Measurements from ENCODE around the gene PNPLA4. TPM values are rescaled to one million over a fixed set of nuclear protein-coding genes. Genes with fewer than 3 reads are reported as not detected.

Gene PNPLA4, protein sequence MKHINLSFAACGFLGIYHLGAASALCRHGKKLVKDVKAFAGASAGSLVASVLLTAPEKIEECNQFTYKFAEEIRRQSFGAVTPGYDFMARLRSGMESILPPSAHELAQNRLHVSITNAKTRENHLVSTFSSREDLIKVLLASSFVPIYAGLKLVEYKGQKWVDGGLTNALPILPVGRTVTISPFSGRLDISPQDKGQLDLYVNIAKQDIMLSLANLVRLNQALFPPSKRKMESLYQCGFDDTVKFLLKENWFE
- total RNA-seq = 1 to 10 TPM; 7.3 to 9.5 TPM
- polyA plus RNA-seq = 1 to 10 TPM; 6.4 to 8.8 TPM
- long read RNA-seq, donor 1, partial matches to known transcripts = 1 of 3 reads
- long read RNA-seq, donor 1, other reads (novel, unspliced or antisense) = 1 of 3 reads
- long read RNA-seq, donor 2, partial matches to known transcripts = 1 of 7 reads
- long read RNA-seq, donor 2, other reads (novel, unspliced or antisense) = 2 of 7 reads

DNA sequence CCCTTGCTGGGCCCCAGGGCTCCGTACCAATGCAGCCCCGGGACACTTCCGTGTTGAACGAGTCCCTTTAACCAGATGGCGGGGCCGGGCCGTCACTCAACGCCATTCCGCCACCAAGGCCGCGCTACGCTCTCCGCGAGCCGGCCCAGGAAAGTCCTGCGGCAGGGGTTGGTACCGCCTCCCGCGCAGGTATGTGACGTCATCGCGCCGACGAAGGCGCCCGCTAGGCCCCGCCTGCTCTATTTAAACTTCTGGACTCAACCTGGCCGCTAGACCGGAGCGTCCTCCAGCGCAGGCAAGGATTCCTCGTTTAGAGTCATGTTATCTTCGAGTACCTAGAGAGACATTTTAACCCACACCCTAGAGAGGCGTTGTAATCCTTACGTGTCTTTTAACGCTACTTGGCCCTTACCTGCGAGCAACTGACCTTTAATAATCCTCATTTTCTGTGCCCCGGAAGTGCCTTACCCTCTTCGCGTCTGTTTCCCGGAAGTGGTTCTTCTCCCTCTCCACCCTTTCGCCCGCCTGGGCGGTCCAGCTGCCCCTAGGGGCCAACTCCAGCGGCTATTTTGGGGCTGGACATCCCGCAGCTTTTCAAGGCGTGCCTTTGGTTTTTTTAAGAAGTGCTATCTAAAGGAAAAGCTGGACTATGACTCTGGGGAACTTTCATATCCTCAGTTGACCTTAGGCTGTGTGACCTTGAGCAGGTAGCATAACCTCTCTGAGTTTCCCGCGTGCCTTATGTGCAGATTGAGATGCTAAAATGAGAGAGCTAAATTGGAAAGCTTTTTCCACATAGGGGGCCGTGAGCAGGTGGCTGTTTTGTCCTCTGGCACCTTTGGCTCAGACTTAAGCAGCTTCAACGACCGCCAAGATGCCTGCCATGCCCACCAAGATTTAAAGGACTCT, at the start of gene PNPLA4:
PNPLA4 (minus strand) TSS at position 155 of the 909 bp plus-strand sequence. CDS start 1,294 bp downstream, outside the sequence.
- intact Hi-C loops (cut with DNase I) = no loop called here
- ATAC-seq (ENCODE audit: low FRiP score) = peak; percentile 92
- peak; percentile 89 to 93 for DNase-seq

DNA sequence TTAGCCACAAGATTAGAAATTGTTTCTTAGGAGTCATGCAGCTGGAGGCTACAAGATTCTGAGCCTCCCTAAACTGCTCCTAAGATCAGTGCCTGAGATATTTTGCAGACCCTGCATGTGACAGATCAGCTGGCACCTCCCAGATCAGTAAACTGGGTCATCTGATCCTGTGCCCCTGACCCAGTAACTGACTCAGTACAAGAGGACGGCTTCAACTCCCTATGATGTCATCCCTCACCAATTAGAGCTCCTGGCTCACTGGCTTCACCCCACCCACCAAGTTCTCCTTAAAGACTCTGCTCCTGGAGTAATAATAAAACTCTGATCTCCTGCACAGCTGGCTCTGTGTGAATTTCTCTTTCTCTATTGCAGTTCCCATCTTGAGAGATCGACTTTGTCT, 45.4 kb upstream of the PNPLA4 start:
- Histone ChIP-seq H3K9me3 (ENCODE audit: control insufficient read depth, low read length) (no peaks in the 10 kb centered on the region), H3K4me1 (ENCODE audit: control insufficient read depth in 1 of 2, insufficient read depth in 2 of 2, low read length in 2 of 2) (no peaks in the 10 kb centered on the region), H3K36me3 (ENCODE audit: control insufficient read depth in 1 of 2, insufficient read depth in 2 of 2, low read length in 1 of 2) (no peaks in the 10 kb centered on the region), H3K27ac (ENCODE audit: low read depth in 1 of 2, low read length in 2 of 2) (no peak overlapping the region), H3K4me3 (ENCODE audit: low read length in 2 of 2) (no peak overlapping the region), H3K27me3 (ENCODE audit: control insufficient read depth in 1 of 2, insufficient read depth in 2 of 2, low read length in 1 of 2) (no peaks in the 10 kb centered on the region)
- ATAC-seq (ENCODE audit: low FRiP score) (no peak), DNase-seq (no peak)
- WGBS, 2 donors = 54 to 72% methylated on average over 2 of the region's 2 CpGs
- intact Hi-C loops (cut with DNase I) = no loop called here

More for the DNA sequence above, at the start of gene PNPLA4:
- H3K27me3 ChIP-seq (ENCODE audit: control insufficient read depth in 1 of 2, insufficient read depth in 2 of 2, low read length in 1 of 2) = no peaks in the 10 kb centered on the region
- peak within 1 kb of the TSS; percentile 43 to 63 for H3K4me3 ChIP-seq (ENCODE audit: low read length in 2 of 2)
- H3K36me3 ChIP-seq (ENCODE audit: control insufficient read depth in 1 of 2, insufficient read depth in 2 of 2, low read length in 1 of 2) = no peaks in the 10 kb centered on the region
- H3K4me1 ChIP-seq (ENCODE audit: control insufficient read depth in 1 of 2, insufficient read depth in 2 of 2, low read length in 2 of 2) = no peaks in the 10 kb centered on the region
- H3K9me3 ChIP-seq (ENCODE audit: control insufficient read depth, low read length) = no peaks in the 10 kb centered on the region
- 5% methylated on average over 52 of the region's 52 CpGs for WGBS, 2 donors
- peak within 1 kb of the TSS in 1 of 2 donors; percentile 20 for H3K27ac ChIP-seq (ENCODE audit: low read depth in 1 of 2, low read length in 2 of 2)

DNA sequence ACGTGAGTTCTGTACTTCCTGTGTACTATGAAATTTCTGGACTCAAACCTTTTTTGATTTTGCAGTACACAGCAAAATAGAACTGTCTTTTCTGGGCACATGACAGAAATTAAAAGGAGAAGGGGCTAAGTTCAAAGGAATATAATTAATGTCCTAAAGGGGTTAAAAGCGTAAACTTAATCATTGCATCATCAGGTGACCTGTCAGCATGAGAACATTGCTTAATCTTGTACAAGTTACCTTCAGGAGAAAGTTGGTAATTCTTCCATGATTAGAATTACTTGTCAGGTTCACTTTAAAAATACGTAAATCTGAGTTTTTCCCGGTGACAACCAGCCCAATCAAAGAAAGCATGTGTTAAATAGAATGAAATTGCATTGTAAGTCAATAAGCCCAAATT, 43.2 kb upstream of the PNPLA4 start:
- ATAC-seq (ENCODE audit: low FRiP score) = no peak
- Histone ChIP-seq H3K36me3 (ENCODE audit: control insufficient read depth in 1 of 2, insufficient read depth in 2 of 2, low read length in 1 of 2) (no peaks in the 10 kb centered on the region), H3K9me3 (ENCODE audit: control insufficient read depth, low read length) (no peaks in the 10 kb centered on the region), H3K27me3 (ENCODE audit: control insufficient read depth in 1 of 2, insufficient read depth in 2 of 2, low read length in 1 of 2) (no peaks in the 10 kb centered on the region), H3K27ac (ENCODE audit: low read depth in 1 of 2, low read length in 2 of 2) (no peak overlapping the region), H3K4me3 (ENCODE audit: low read length in 2 of 2) (no peak overlapping the region), H3K4me1 (ENCODE audit: control insufficient read depth in 1 of 2, insufficient read depth in 2 of 2, low read length in 2 of 2) (no peaks in the 10 kb centered on the region)
- no peak for DNase-seq
- 90 to 92% methylated on average over 4 of the region's 4 CpGs for WGBS, 2 donors
- intact Hi-C loops (cut with DNase I) = no loop called here

DNA sequence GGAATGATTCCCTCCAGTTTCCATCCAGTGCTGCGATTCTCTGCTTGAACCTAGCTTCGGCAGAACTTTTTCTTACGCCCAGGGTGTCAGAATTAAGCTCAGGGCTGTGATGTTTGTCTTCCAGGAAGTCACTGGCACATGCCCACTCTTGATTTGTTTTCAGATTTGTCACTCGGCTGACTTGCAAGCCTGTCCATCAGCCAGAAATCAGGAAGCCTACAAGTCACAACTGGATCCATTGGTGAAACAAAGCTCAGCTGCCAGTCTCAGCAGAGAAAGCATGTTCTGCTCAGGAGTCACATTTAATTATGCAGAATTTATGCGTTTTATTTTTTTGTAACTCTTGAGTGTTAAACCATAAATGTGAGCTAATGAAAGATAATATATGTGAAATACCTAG, 38.2 kb upstream of the PNPLA4 start:
- WGBS, 2 donors = 83 to 87% methylated on average over 5 of the region's 5 CpGs
- intact Hi-C loops (cut with DNase I) = no loop called here
- no peak for ATAC-seq (ENCODE audit: low FRiP score)

DNA sequence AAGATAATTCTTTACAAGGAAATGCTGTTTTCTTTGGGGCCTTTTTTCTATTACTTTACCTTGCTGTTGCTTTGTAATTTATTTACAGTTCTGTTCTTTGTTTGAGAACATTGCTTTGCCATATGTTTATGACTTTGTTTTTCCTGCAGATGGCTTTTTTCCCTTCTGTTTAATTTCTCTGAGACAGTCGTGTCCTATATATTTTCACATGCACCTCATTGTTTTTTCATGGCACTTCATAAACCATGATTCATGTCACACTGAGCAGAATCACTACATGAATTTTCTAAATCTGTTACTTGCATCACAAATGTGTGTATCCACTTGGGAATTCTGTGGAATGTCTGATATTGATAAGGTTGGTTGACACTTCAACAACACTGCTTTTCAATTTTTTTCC, 33.0 kb upstream of the PNPLA4 start:
- intact Hi-C loops (cut with DNase I) = no loop called here
- Histone ChIP-seq H3K27me3 (ENCODE audit: control insufficient read depth in 1 of 2, insufficient read depth in 2 of 2, low read length in 1 of 2) (no peaks in the 10 kb centered on the region), H3K4me3 (ENCODE audit: low read length in 2 of 2) (no peak overlapping the region), H3K27ac (ENCODE audit: low read depth in 1 of 2, low read length in 2 of 2) (no peak overlapping the region), H3K36me3 (ENCODE audit: control insufficient read depth in 1 of 2, insufficient read depth in 2 of 2, low read length in 1 of 2) (no peaks in the 10 kb centered on the region), H3K4me1 (ENCODE audit: control insufficient read depth in 1 of 2, insufficient read depth in 2 of 2, low read length in 2 of 2) (no peaks in the 10 kb centered on the region), H3K9me3 (ENCODE audit: control insufficient read depth, low read length) (no peaks in the 10 kb centered on the region)
- 36 to 84% methylated on average over 1 of the region's 1 CpG for WGBS, 2 donors
- DNase-seq (no peak), ATAC-seq (ENCODE audit: low FRiP score) (no peak)

More for the DNA sequence above, 38.2 kb upstream of the PNPLA4 start:
- H3K36me3 ChIP-seq (ENCODE audit: control insufficient read depth in 1 of 2, insufficient read depth in 2 of 2, low read length in 1 of 2) = no peaks in the 10 kb centered on the region
- no peaks in the 10 kb centered on the region for H3K9me3 ChIP-seq (ENCODE audit: control insufficient read depth, low read length)
- H3K4me1 ChIP-seq (ENCODE audit: control insufficient read depth in 1 of 2, insufficient read depth in 2 of 2, low read length in 2 of 2) = no peaks in the 10 kb centered on the region
- no peak for DNase-seq
- no peak overlapping the region for H3K27ac ChIP-seq (ENCODE audit: low read depth in 1 of 2, low read length in 2 of 2)
- no peaks in the 10 kb centered on the region for H3K27me3 ChIP-seq (ENCODE audit: control insufficient read depth in 1 of 2, insufficient read depth in 2 of 2, low read length in 1 of 2)
- H3K4me3 ChIP-seq (ENCODE audit: low read length in 2 of 2) = no peak overlapping the region

DNA sequence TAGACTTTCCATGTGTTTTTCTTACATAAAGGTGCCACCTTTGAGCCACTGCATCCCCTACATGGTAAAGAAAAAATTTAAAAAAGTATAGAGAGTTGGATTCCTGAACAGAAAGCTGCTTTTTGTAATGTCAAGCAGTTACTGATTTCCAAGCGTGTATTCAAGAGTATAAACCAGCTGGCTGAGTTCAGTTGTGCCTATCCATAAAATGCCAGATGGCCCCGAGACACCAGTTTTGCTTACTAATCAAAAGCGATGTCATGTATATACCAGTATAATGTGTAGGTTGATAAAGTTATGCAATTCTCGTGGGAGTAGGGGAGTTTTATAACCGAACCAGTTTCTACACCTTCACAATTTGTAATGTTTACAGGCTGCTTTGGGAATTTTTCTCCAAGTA, 26.2 kb upstream of the PNPLA4 start:
- DNase-seq (no peak), ATAC-seq (ENCODE audit: low FRiP score) (no peak)
- WGBS, 2 donors = 68 to 69% methylated on average over 5 of the region's 5 CpGs
- H3K27me3 ChIP-seq (ENCODE audit: control insufficient read depth in 1 of 2, insufficient read depth in 2 of 2, low read length in 1 of 2) = no peaks in the 10 kb centered on the region
- no peak overlapping the region for H3K4me3 ChIP-seq (ENCODE audit: low read length in 2 of 2)
- intact Hi-C loops (cut with DNase I) = no loop called here
- no peaks in the 10 kb centered on the region for H3K9me3 ChIP-seq (ENCODE audit: control insufficient read depth, low read length)
- no peaks in the 10 kb centered on the region for H3K36me3 ChIP-seq (ENCODE audit: control insufficient read depth in 1 of 2, insufficient read depth in 2 of 2, low read length in 1 of 2)
- no peak overlapping the region for H3K27ac ChIP-seq (ENCODE audit: low read depth in 1 of 2, low read length in 2 of 2)
- H3K4me1 ChIP-seq (ENCODE audit: control insufficient read depth in 1 of 2, insufficient read depth in 2 of 2, low read length in 2 of 2) = no peaks in the 10 kb centered on the region

DNA sequence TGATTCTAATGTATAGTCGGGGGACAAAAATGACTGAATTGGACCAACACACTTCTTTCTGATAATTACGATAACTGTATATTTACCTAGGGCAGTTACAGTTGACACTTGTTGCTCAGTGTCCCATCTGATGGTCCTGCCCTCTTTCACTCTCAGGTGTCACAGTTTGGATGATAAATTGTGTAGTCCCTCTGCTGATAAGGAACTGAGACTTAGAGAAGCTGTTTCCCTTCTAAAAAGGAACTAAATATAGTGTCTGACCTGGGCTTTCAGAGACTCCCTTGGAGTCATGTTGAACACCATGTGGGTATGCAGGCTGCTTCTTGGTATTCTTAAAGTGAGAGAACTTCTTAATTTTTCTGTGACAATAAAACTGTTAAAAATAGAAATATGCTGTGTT, 23.7 kb upstream of the PNPLA4 start:
- DNase-seq = no peak
- 80 to 93% methylated on average over 2 of the region's 2 CpGs for WGBS, 2 donors
- H3K27me3 ChIP-seq (ENCODE audit: control insufficient read depth in 1 of 2, insufficient read depth in 2 of 2, low read length in 1 of 2) = no peaks in the 10 kb centered on the region
- H3K27ac ChIP-seq (ENCODE audit: low read depth in 1 of 2, low read length in 2 of 2) = no peak overlapping the region
- ATAC-seq (ENCODE audit: low FRiP score) = no peak
- H3K36me3 ChIP-seq (ENCODE audit: control insufficient read depth in 1 of 2, insufficient read depth in 2 of 2, low read length in 1 of 2) = no peaks in the 10 kb centered on the region
- H3K9me3 ChIP-seq (ENCODE audit: control insufficient read depth, low read length) = no peaks in the 10 kb centered on the region
- no peak overlapping the region for H3K4me3 ChIP-seq (ENCODE audit: low read length in 2 of 2)
- intact Hi-C loops (cut with DNase I) = no loop called here
- no peaks in the 10 kb centered on the region for H3K4me1 ChIP-seq (ENCODE audit: control insufficient read depth in 1 of 2, insufficient read depth in 2 of 2, low read length in 2 of 2)

DNA sequence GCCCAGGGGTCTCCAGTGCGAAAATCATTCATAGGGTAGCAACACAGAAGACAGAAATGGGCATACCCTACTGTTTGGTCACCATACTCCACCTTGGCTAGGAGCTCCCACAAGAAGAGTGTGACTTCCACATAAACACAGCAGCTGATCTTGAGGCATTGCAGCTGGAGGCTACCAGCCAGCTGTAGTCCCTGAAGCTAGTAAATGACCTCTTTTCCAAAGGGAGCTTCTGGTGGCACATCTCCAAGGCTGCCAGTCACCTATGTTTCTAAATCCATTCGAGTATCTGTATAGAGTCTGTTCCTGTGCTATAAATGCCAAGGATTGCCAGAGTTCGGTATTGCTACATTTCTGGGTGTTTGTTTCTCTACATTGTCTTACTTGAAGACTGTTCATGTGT, 21.3 kb upstream of the PNPLA4 start:
- H3K27me3 ChIP-seq (ENCODE audit: control insufficient read depth in 1 of 2, insufficient read depth in 2 of 2, low read length in 1 of 2) = no peaks in the 10 kb centered on the region
- H3K4me1 ChIP-seq (ENCODE audit: control insufficient read depth in 1 of 2, insufficient read depth in 2 of 2, low read length in 2 of 2) = no peaks in the 10 kb centered on the region
- no peak overlapping the region for H3K4me3 ChIP-seq (ENCODE audit: low read length in 2 of 2)
- H3K36me3 ChIP-seq (ENCODE audit: control insufficient read depth in 1 of 2, insufficient read depth in 2 of 2, low read length in 1 of 2) = no peaks in the 10 kb centered on the region
- DNase-seq = no peak
- H3K27ac ChIP-seq (ENCODE audit: low read depth in 1 of 2, low read length in 2 of 2) = no peak overlapping the region
- intact Hi-C loops (cut with DNase I) = no loop called here
- H3K9me3 ChIP-seq (ENCODE audit: control insufficient read depth, low read length) = no peaks in the 10 kb centered on the region
- no peak for ATAC-seq (ENCODE audit: low FRiP score)
- WGBS, 2 donors = 73 to 76% methylated on average over 3 of the region's 3 CpGs

Data from aorta (tissue), 5 donors.